HG03196 (cell line): Measurements from ENCODE around the gene ATF7IP.

Experiments
- ATAC-seq: cut with Tn5 transposase; IDR thresholded peaks from one replicate; pipeline ENCODE4 v1.9.1; 2021; ENCODE audit not compliant: unreplicated experiment

ATF7IP gene

DNA sequence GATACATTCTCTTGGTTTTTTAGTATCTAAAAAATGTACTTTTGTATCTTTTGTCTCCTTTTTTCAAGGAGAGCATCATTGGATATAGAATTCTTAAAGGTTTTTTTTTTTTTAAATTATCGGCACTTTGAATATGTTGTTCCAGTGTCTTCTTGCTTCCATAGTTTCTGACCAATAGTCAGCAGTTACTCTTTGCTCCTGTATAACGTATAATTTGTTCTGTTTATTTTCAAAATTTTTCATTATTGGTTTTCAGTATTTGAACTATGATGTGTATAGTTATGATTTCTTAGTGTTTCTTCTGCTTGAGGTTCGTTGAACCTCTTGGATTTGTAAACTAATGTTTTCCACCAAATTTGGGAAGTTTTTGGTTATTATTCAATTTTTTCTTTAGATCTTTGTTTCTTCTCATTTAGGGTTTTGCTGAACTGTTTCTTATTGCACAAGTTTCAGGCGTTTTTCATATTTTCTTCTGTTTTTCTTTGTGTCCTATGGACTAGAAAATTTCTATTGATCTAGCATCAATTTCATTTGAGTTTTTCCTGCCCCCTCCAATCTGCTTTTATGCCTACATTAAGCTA lies 108.3 kb downstream of the ATF7IP start:
- no peak for ATAC-seq

DNA sequence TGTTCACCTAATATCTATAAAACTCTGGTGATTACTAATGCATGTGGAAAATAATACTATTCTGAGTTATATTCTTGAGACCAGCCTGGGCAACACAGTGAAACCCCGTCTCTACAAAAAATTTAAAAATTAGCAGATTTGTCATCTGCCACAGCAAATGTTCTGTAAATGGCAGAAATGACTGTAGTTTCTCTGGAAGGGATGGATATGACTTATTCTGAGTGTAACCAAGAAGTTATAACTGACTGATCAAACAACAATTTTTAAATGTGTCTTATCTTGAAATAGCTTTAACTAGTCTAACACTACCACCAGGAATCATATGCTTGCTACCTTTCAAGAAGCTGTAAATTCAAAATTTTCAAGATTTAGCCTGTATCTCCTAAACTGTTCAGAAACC lies 113.5 kb downstream of the ATF7IP start:
- ATAC-seq, result no peak

DNA sequence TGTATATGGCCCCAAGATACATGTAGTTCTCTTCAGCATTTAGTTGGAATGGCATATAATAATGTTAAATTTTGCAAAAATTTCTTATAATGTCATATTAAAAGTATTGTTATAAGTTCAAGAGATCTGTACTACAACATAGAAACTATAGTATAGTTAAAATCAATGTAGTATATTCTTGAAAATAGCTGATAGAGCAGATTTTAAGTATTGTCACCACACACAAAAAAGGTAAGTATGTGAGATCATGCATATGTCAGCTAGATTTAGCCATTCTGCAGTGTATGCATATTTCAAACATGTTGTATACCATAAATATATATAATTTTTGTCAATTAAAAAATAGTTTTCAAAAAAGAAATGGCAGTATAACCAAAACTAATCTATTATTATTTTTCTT lies 115.7 kb downstream of the ATF7IP start:
- no peak for ATAC-seq

DNA sequence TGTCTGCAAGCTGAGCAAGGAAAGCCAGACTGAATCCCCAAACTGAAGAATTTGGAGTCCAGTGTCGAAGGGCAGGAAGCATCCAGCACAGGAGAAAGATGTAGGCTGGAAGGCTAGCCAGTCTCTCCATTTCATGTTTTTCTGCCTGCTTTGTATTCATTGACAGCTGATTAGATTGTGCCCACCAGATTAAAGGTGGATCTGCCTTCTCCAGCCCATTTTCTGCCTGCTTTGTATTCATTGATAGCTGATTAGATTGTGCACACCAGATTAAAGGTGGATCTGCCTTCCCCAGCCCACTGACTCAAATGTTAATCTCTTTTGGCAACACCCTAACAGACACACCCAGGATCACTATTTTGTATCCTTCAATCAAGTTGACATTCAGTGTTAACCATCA lies 116.9 kb downstream of the ATF7IP start:
- no peak for ATAC-seq

DNA sequence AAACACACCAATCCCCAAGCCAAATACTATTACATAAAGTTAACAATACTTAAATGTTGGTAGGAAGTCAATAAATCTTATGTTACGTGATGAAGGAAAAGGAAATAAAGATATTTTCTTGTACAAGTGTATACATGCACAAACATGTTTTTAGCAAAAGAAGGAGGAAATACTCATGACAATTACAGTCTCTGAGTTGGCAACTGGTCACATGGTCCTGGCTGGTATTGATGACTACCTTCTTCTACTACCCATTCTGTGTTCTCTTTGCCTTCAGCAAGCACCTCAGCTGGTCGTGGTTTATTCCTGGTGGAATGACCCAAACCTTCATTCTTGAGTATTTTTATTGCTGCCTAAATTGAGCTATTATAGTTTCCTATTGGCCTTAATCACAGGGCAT lies 117.4 kb downstream of the ATF7IP start:
- no peak for ATAC-seq

DNA sequence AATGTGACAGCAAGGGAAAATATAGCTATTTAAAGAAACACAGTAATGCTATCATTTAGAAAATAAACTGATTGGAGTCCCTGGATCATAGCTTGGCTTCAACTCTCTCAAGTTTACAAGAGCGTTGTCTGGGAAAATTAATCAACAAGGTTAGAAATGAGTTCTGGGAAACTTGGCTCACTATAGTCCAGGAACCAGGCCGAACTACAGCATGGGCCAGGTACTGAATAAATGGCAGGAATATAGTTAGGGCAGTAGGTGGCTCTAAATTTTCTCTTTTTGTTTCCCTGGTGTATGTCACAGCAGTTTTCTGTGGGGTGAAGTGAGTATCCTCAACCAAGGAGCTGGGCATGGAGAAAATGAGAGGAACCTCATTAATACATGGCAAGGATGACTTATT lies 129.8 kb downstream of the ATF7IP start:
- ATAC-seq, result no peak

DNA sequence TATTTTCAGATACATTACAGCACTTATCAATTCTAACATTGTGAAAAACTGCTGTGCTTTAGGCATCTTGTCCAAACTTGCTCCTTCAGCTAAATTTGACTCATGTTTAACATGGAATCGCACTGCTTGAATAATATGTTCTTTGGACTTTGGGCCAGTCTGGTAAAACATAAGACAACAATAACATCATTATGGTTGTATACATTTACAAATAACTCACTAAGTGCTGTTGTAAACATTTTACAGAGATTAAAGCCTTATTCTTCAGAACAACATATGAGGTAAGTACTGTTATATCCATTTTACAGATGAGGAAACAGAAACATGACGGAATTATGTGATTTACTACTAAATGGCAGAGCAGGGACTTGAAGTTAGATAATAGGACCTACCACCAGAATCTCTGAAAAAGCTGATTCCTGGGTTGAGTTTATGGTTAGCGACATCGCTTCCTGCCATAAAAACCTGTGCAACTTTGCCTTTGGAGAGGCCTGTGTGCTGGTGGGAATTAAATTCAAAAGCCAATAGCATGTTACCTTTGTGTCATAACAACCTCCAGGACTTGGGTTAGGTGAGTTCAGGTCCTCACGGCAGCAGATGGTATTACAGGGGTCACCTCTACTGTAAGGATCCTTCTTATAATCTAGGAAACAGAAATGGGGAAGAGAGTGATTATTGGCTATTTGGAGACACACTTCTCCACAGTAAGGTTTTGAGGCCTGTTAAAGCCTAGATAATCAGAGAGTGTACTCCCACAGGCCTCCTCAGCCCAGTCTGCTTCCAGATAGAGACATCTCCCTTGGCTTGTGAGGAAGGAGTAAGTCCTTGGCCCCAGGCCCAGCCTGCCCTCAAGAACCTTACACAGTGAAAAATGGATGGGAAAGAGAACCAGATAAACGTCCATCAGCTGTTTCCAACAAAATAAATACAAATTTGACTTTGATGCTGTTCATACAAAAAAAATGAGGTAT lies 140.4 kb downstream of the ATF7IP start:
- ATAC-seq, result no peak

DNA sequence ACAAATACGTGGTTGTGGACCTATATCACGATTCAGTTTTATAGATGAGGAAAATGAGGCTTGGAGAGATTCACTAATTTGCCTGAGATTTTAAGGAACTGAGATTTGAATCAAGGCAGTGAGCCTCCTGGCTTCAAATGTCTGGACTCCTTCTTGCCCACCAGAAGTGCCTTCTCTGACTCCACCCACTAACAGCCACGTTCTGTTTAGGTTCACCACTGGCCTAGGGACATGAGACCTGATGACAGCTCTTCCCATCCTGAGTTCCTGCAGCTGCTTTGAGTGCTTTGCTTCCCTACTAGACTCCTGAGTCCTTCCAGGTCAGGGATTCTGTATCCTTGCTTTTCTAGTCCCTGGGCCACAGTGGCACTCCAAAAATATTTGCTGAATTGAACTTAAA lies 145.1 kb downstream of the ATF7IP start:
- no peak for ATAC-seq

DNA sequence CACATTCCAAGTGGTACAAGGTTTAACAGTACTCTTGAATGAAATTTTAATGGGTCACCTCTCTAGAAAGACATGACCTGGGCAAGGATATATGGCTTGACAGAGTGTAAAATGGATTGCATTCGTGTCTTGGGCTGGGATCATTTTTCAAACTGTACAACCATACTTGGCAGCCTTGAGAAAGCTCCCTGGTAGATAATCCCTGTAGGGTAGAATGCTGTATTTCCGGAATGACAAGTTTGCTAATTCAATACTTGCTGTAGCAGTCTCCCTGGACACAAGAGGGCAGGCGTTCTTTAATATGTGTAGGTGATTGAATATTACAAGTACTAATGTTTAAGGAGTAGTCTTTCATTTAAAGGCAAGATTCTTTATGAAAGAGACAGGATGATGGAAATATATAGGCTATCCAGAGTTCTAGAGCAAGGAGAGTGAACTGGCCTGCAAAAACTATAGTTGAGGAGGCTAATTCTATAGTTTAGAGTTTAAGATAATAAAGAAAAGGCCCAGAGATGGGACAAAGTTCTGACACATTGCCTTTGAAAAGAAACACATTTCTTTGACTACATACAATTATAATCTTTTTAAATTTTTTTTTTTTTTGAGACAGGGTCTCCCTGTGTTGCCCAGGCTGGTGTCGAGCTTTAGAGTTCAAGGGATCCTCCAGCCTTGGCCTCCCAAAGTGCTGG lies 148.8 kb downstream of the ATF7IP start:
- no peak for ATAC-seq

DNA sequence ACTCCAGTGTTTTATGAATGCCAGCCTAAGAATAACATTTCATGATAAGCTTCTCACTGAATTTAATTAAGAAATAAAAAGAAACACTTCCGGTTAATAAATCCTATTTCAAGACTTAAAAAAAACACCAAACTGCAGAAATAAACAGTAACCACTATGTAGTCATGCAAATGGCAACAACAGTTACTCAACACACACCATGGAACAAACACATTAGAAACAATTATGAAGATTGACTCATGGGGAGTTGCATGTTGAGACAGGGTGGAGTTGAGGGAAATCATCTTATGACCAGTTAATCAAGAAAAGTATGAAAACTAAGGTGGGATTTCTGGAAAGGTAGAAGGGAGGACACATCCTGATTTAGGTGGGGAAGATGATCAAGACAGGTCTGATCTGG lies 149.5 kb downstream of the ATF7IP start:
- ATAC-seq, result no peak

DNA sequence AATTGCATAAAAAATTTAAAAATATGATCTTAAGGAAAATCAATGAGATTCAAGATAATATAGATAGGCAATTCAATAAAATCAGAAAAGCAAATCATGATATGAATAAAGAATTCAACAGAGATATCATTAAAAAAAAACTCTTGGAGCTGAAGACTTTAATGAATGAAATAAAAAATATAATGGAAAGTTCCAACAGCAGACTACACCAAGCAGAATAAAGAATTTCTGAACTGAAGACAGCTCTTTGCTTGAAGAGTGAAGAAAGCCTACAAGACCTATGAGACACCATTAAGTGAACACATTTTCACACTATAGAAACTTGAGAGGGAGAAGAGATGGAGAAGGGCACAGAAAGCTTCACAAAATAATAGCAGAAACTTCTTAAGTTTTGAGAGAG lies 156.3 kb downstream of the ATF7IP start:
- ATAC-seq, result no peak

DNA sequence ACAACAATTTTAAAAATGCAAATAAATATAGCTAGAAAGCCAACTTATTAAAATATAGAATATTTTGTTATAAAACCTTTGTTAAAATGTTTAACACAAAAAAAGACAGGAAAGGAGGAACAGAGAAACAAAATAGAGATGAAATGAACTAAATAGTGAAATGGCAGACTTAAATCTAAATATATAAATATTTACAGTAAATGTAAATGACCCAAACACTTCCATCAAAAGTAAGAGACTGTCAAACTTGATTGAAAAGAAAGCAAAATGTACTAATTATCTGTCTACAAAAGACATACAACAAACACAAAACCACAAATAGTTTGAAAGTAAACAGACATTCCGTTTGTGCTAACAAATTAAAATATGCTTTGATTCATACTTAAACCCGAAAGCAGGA lies 160.5 kb downstream of the ATF7IP start:
- ATAC-seq, result no peak

DNA sequence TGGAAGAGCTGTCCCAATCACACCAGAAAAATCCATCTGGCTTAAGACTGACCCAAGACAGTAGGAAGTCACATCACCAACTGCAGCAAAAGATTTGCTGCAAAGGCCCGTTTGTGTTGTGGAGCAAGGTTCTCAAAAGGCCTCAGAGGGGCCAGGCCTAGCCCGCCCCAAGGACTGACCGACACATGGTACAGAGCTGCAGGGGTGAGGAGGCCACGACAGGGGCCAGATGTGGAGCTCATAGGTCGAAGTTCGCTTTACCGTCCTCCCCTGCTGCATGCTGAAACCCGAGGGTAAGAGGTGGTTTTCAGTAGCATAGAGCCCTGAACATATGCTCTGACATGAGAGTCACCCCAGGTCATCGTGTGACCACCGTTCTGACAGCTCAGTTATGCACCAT lies 166.7 kb downstream of the ATF7IP start:
- no peak for ATAC-seq

DNA sequence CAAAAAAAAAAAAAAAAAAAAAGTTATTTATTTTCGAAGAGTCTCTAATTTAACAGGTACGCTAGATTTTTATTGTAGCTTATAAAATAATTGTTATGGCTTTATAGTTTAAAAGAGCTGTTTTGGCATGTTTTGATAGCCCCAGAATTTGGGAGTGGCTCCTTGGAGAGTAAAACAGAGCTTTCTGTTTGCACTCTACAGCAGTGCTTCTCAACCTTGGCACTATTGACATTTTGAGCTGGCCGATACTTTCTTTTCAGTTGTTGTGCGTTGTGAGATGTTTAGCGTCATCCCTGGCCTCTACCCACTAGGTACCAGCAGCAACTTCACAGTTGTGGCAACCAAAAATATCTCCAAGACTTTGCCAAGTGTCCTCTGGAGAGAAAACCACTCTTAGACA lies 171.6 kb downstream of the ATF7IP start:
- no peak for ATAC-seq

DNA sequence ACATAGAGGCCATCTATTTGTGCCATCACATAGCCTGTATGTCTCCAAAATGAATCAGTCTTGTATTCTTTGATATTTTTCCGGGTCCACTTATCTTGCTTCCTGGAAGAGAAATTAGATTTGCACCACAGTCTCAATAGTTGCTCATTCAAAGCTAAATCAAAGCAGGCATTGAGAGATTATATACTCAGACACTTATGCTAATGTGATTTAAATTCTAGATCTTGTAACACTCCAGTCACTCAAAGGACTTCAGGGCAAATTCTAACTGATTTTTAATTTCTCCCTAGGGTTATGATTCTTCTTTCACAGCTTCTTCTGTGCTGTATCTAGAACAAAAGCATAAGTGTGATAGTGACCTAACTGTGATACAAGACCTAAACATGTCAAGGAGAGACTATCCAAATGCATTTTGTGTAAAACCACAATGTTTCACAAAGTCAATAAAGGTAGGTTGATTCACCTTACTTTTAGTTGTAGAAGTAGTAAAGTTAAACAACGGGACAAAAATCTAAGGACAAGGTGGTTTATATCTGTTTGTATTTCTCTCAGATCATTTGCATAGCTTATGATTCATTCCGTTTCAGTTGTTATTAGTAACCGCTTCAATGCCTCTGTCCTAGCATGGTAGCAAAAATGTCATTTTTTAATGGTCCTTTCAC lies 175.4 kb downstream of the ATF7IP start:
- ATAC-seq, result no peak

DNA sequence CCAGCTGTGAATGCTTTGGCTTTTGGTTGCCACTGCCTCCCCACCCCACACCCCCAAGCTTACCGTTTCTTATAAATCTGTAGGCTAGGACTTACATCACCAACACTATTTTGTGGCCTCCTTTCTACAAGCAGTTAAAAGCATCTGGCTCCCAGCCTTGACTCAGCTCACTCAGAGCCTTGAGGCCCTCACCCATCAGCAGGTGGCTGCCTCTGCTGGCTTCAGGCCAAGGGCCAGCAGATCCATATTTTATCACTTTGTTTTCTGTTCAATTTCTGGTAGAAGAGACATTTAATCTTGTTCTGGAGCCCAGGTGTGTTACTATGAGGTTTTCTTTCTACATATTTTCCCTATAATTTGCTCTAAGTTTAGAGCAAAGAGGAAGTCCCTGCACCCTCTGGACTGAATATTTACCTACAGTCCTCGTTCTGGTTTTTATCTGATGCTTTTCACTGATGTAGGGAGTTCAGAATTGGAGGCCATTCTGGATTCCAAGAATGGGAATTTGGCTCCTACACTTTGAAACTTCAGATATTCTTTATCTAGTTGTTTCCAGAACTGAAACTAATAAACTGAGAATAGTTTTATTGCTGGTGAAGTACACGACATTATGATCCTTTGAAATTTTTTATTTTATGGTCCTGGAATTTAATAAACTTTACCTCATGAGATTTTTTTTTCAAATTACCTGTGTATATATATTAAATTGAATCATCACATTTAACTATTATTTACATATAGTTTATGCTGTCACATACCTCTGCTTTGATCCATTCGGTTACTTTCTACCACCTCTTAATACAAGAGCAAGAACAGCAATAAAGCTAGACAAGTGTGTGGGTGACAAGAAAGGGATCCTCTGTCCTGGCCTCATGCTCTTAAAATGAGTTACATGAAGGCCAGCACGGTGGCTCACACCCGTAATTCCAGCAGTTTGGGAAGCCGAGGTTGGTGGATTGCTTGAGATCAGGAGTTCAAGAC lies 180.0 kb downstream of the ATF7IP start:
- ATAC-seq, result no peak

DNA sequence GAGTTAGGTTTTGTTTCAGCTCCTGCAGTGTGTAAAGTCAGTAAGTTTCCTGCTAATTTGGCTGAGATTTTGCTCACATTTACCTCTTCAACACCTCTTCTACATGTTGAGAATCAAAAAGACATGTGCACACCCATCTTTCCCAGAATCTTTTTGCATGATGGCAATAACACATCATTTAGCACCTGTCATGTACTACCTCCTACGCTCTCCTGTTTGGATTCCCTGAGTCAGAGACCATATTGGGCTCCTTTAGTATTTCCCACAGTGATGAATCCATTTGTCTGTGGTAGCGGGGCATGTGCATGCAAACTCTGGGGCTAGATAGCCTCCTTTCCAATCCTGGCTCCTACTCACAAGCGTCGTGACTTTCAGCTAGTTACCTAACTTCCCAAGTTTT lies 182.1 kb downstream of the ATF7IP start:
- no peak for ATAC-seq

DNA sequence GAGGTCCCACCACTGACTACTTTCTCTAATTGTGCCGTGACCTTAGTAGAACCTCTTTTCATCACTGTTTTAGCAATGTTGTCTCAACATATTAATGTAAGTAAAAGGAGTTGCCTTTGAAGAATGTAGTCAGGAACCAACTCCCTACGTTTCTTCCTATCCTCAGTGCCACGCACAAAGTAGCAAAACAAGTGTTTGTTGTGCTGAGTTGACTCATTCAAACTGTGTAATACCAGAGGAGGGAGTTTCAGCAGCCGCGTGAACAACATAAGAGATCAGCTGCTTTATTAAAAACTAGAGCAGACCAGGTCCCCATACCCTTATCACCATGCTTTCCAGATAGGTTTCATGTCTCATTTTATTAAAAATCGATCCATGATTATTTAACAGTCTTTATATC lies 183.1 kb downstream of the ATF7IP start:
- no peak for ATAC-seq
